ENCODE data around the gene AIFM3.

DNA sequence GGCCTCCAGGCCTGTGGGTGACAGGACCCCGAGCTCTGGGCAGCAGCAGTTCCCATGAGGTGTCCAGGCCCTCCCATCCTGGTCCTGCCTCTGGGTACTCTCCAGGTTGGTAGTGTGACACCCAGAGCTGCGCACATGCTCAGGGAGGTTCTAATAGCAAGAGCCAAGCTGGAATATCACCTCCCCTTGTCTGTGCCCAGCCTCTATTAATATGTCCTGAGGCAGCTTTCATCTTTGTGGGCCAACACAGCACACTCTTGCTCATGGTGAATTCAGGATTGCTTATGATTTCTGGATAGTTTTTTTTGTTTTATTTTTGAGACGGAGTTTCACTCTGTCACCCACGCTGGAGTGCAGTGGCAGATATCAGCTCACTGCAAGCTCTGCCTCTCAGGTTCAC is 51.3 kb downstream of the AIFM3 start:
- TF ChIP-seq BRD4 (CRISPR knock-in tag; IDR thresholded peaks at IDR 0.05) (no peak), GTF3A (CRISPR knock-in tag; conservative IDR thresholded peaks at IDR 0.05) (no peak), SRSF1 (optimal IDR thresholded peaks at IDR 0.05; ENCODE audit: low read depth, low read length) (no peak), ETV6 (CRISPR knock-in tag; conservative IDR thresholded peaks at IDR 0.05) (no peak), RARG (CRISPR knock-in tag; IDR thresholded peaks at IDR 0.05; ENCODE audit: low read depth) (no peak), BRCA1 (CRISPR knock-in tag; IDR thresholded peaks at IDR 0.05) (no peak), ZBTB1 (CRISPR knock-in tag; IDR thresholded peaks at IDR 0.05; ENCODE audit: borderline replicate concordance) (no peak), NFIC (IDR thresholded peaks at IDR 0.05; ENCODE audit: low read length) (no peak), JUN (CRISPR knock-in tag; IDR thresholded peaks at IDR 0.05) (no peak), KDM3A (CRISPR knock-in tag; IDR thresholded peaks at IDR 0.05; ENCODE audit: low read depth) (no peak)
- TF ChIP-seq, protein P1, sequence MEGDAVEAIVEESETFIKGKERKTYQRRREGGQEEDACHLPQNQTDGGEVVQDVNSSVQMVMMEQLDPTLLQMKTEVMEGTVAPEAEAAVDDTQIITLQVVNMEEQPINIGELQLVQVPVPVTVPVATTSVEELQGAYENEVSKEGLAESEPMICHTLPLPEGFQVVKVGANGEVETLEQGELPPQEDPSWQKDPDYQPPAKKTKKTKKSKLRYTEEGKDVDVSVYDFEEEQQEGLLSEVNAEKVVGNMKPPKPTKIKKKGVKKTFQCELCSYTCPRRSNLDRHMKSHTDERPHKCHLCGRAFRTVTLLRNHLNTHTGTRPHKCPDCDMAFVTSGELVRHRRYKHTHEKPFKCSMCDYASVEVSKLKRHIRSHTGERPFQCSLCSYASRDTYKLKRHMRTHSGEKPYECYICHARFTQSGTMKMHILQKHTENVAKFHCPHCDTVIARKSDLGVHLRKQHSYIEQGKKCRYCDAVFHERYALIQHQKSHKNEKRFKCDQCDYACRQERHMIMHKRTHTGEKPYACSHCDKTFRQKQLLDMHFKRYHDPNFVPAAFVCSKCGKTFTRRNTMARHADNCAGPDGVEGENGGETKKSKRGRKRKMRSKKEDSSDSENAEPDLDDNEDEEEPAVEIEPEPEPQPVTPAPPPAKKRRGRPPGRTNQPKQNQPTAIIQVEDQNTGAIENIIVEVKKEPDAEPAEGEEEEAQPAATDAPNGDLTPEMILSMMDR (CRISPR knock-in tag; IDR thresholded peaks at IDR 0.05) = no peak
- TF ChIP-seq, protein P2, sequence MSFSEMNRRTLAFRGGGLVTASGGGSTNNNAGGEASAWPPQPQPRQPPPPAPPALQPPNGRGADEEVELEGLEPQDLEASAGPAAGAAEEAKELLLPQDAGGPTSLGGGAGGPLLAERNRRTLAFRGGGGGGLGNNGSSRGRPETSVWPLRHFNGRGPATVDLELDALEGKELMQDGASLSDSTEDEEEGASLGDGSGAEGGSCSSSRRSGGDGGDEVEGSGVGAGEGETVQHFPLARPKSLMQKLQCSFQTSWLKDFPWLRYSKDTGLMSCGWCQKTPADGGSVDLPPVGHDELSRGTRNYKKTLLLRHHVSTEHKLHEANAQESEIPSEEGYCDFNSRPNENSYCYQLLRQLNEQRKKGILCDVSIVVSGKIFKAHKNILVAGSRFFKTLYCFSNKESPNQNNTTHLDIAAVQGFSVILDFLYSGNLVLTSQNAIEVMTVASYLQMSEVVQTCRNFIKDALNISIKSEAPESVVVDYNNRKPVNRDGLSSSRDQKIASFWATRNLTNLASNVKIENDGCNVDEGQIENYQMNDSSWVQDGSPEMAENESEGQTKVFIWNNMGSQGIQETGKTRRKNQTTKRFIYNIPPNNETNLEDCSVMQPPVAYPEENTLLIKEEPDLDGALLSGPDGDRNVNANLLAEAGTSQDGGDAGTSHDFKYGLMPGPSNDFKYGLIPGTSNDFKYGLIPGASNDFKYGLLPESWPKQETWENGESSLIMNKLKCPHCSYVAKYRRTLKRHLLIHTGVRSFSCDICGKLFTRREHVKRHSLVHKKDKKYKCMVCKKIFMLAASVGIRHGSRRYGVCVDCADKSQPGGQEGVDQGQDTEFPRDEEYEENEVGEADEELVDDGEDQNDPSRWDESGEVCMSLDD (CRISPR knock-in tag; IDR thresholded peaks at IDR 0.05; ENCODE audit: borderline replicate concordance) = no peak
